ENCODE results near the gene CDK17. TPM values are rescaled to one million over a fixed set of nuclear protein-coding genes. Genes with fewer than 3 reads are reported as not detected.
A peak's percentile ranks its signal among the peaks of the same experiment; 100 is the strongest.
"Not testable (repeated sequence)": the region's sequence is repeated elsewhere in the genome, so short reads cannot be mapped to it uniquely, and the experiment has no call there.

Gene CDK17
- total RNA-seq, 1 donor from 2014 or later: 28.0 TPM

GRCh38 chr12:96407429-96408097, 7.3 kb upstream of the CDK17 start:
- H3K4me3 Mint-ChIP-seq; H3K9me3 Mint-ChIP-seq; H3K27ac Mint-ChIP-seq; DNase-seq; H3K36me3 Mint-ChIP-seq (ENCODE audit: low read depth); H3K27me3 Mint-ChIP-seq; intact Hi-C loops (cut with micrococcal nuclease): not testable (repeated sequence)
- H3K4me1 Mint-ChIP-seq: peaks cover 16% of the 10 kb centered on the region

- Mint-ChIP-seq H3K27me3 (no peaks in the 10 kb centered on the region), H3K27ac (no peak overlapping the region), H3K4me1 (peaks cover 23% of the 10 kb centered on the region), H3K4me3 (no peak overlapping the region), H3K36me3 (ENCODE audit: low read depth) (no peaks in the 10 kb centered on the region), H3K9me3 (no peaks in the 10 kb centered on the region)
- intact Hi-C loops (cut with micrococcal nuclease): loop anchor here (5.0 kb wide), 1 partner anchor 98 kb away; no protein-coding TSS in a partner anchor
- DNase-seq: no peak
Measured at GRCh38 chr12:96404696-96405095, 4.5 kb upstream of the CDK17 start.

GRCh38 chr12:96403870-96404269, 3.6 kb upstream of the CDK17 start:
- Mint-ChIP-seq H3K27me3 (no peaks in the 10 kb centered on the region), H3K4me3 (no peak overlapping the region), H3K36me3 (ENCODE audit: low read depth) (peaks cover 2% of the 10 kb centered on the region), H3K27ac (no peak overlapping the region), H3K9me3 (no peaks in the 10 kb centered on the region), H3K4me1 (peaks cover 24% of the 10 kb centered on the region)
- DNase-seq: no peak
- intact Hi-C loops (cut with micrococcal nuclease): loop anchor here (5.0 kb wide), 1 partner anchor 98 kb away; no protein-coding TSS in a partner anchor

GRCh38 chr12:96402522-96402921, 2.3 kb upstream of the CDK17 start:
- not testable (repeated sequence) for H3K36me3 Mint-ChIP-seq (ENCODE audit: low read depth); H3K27me3 Mint-ChIP-seq; H3K9me3 Mint-ChIP-seq; DNase-seq; H3K27ac Mint-ChIP-seq; H3K4me3 Mint-ChIP-seq
- intact Hi-C loops (cut with micrococcal nuclease): loop anchor here (5.0 kb wide), 1 partner anchor 100 kb away; no protein-coding TSS in a partner anchor
- H3K4me1 Mint-ChIP-seq: peaks cover 29% of the 10 kb centered on the region

- no peak overlapping the region for H3K27ac Mint-ChIP-seq
- peaks cover 2% of the 10 kb centered on the region for H3K36me3 Mint-ChIP-seq (ENCODE audit: low read depth)
- no peaks in the 10 kb centered on the region for H3K27me3 Mint-ChIP-seq
- no peak overlapping the region for H3K4me3 Mint-ChIP-seq
- H3K4me1 Mint-ChIP-seq: peaks cover 32% of the 10 kb centered on the region
- intact Hi-C loops (cut with micrococcal nuclease): loop anchor here (5.0 kb wide), 1 partner anchor 100 kb away; no protein-coding TSS in a partner anchor
- DNase-seq: no peak
- H3K9me3 Mint-ChIP-seq: no peaks in the 10 kb centered on the region
Measured at GRCh38 chr12:96402061-96402460, 1.8 kb upstream of the CDK17 start.

GRCh38 chr12:96401076-96401871, 1.0 kb upstream of the CDK17 start:
- peak; percentile 85 for DNase-seq
- Mint-ChIP-seq H3K36me3 (ENCODE audit: low read depth) (peaks cover 2% of the 10 kb centered on the region), H3K4me1 (peaks cover 37% of the 10 kb centered on the region), H3K4me3 (peak overlapping the region; percentile 92), H3K27ac (peak overlapping the region; percentile 97), H3K27me3 (no peaks in the 10 kb centered on the region), H3K9me3 (no peaks in the 10 kb centered on the region)
- intact Hi-C loops (cut with micrococcal nuclease): loop anchor here (1.0 to 5.0 kb wide), 9 partner anchors 24 to 366 kb away; partner anchors contain the start of genes CFAP54 and LTA4H

GRCh38 chr12:96400631-96401075, 414 bp upstream of the CDK17 start:
- intact Hi-C loops (cut with micrococcal nuclease): loop anchor here (1.0 to 5.0 kb wide), 10 partner anchors 25 to 365 kb away; partner anchors contain the start of genes CFAP54 and LTA4H
- Mint-ChIP-seq H3K4me3 (peak overlapping the region; percentile 92), H3K27me3 (no peaks in the 10 kb centered on the region), H3K9me3 (no peaks in the 10 kb centered on the region), H3K27ac (peak overlapping the region; percentile 97), H3K4me1 (peaks cover 43% of the 10 kb centered on the region), H3K36me3 (ENCODE audit: low read depth) (peaks cover 2% of the 10 kb centered on the region)
- no peak for DNase-seq

- intact Hi-C loops (cut with micrococcal nuclease): loop anchor here (2.0 kb wide), 3 partner anchors 21 to 205 kb away; partner anchors contain the start of gene ELK3
- Mint-ChIP-seq H3K4me1 (peaks cover 46% of the 10 kb centered on the region), H3K36me3 (ENCODE audit: low read depth) (peaks cover 2% of the 10 kb centered on the region), H3K9me3 (no peaks in the 10 kb centered on the region), H3K27me3 (no peaks in the 10 kb centered on the region), H3K4me3 (peak overlapping the region; percentile 92), H3K27ac (peak overlapping the region; percentile 97)
- peak; percentile 91 for DNase-seq
Measured at GRCh38 chr12:96399120-96399918, 920 bp downstream of the CDK17 start.

GRCh38 chr12:96398424-96399119, 1.7 kb downstream of the CDK17 start:
- H3K4me1 Mint-ChIP-seq: peaks cover 42% of the 10 kb centered on the region
- peaks cover 2% of the 10 kb centered on the region for H3K36me3 Mint-ChIP-seq (ENCODE audit: low read depth)
- H3K9me3 Mint-ChIP-seq: no peaks in the 10 kb centered on the region
- no peaks in the 10 kb centered on the region for H3K27me3 Mint-ChIP-seq
- peak overlapping the region; percentile 92 for H3K4me3 Mint-ChIP-seq
- DNase-seq: no peak
- intact Hi-C loops (cut with micrococcal nuclease): loop anchor here (2.0 kb wide), 3 partner anchors 20 to 204 kb away; partner anchors contain the start of gene ELK3
- H3K27ac Mint-ChIP-seq: peak overlapping the region; percentile 97

- Mint-ChIP-seq H3K27ac (peak overlapping the region; percentile 97), H3K4me1 (peaks cover 42% of the 10 kb centered on the region), H3K36me3 (ENCODE audit: low read depth) (peaks cover 2% of the 10 kb centered on the region), H3K4me3 (peak overlapping the region; percentile 92), H3K27me3 (no peaks in the 10 kb centered on the region), H3K9me3 (no peaks in the 10 kb centered on the region)
- no peak for DNase-seq
- intact Hi-C loops (cut with micrococcal nuclease): loop anchor here (2.0 kb wide), 3 partner anchors 19 to 203 kb away; partner anchors contain the start of gene ELK3
Measured at GRCh38 chr12:96397756-96398423, 2.3 kb downstream of the CDK17 start.

- intact Hi-C loops (cut with micrococcal nuclease): no loop called here
- DNase-seq: no peak
- Mint-ChIP-seq H3K4me3 (peak overlapping the region; percentile 92), H3K27me3 (no peaks in the 10 kb centered on the region), H3K27ac (no peak overlapping the region), H3K4me1 (peaks cover 44% of the 10 kb centered on the region), H3K9me3 (no peaks in the 10 kb centered on the region), H3K36me3 (ENCODE audit: low read depth) (peaks cover 2% of the 10 kb centered on the region)
Measured at GRCh38 chr12:96396914-96397313, 3.3 kb downstream of the CDK17 start.

GRCh38 chr12:96396209-96396608, 4.0 kb downstream of the CDK17 start:
- DNase-seq: no peak
- no peak overlapping the region for H3K4me3 Mint-ChIP-seq
- intact Hi-C loops (cut with micrococcal nuclease): no loop called here
- no peaks in the 10 kb centered on the region for H3K27me3 Mint-ChIP-seq
- H3K9me3 Mint-ChIP-seq: no peaks in the 10 kb centered on the region
- H3K36me3 Mint-ChIP-seq (ENCODE audit: low read depth): peaks cover 2% of the 10 kb centered on the region
- H3K27ac Mint-ChIP-seq: no peak overlapping the region
- peaks cover 42% of the 10 kb centered on the region for H3K4me1 Mint-ChIP-seq

Data from activated CD4-positive, alpha-beta T cell treated with anti-CD3 and anti-CD28 coated beads, Interleukin-2, amount 10 ng/mL, durations not matched to agents 24 days and 14 days (primary cell).